8988T (cell line): Measurements from ENCODE around the gene USP47.

Experiments
- DNase-seq: peaks from one replicate; pipeline ENCODE4 v3.0.0; 2011

Gene USP47

GRCh38 chr11:11983427-11983826 is 141.7 kb downstream of the USP47 start:
- DNase-seq = no peak

- DNase-seq = no peak
Measured at GRCh38 chr11:11984563-11984962, 142.8 kb downstream of the USP47 start.

- DNase-seq = no peak
Measured at GRCh38 chr11:11985016-11985715, 143.4 kb downstream of the USP47 start.

GRCh38 chr11:11985954-11986949 is 144.5 kb downstream of the USP47 start:
- no peak for DNase-seq

GRCh38 chr11:11987503-11988022 is 145.8 kb downstream of the USP47 start:
- DNase-seq = no peak

- no peak for DNase-seq
Measured at GRCh38 chr11:11988099-11988651, 146.4 kb downstream of the USP47 start.

- DNase-seq = no peak
Measured at GRCh38 chr11:11988681-11989261, 147.0 kb downstream of the USP47 start.

GRCh38 chr11:11989774-11990744 is 148.3 kb downstream of the USP47 start:
- no peak for DNase-seq

GRCh38 chr11:11992257-11993212 is 150.8 kb downstream of the USP47 start:
- no peak for DNase-seq

GRCh38 chr11:11993839-11994238 is 152.1 kb downstream of the USP47 start:
- DNase-seq = peak; percentile 62

- no peak for DNase-seq
Measured at GRCh38 chr11:11995601-11996000, 153.8 kb downstream of the USP47 start.

GRCh38 chr11:11996321-11997048 is 154.7 kb downstream of the USP47 start:
- no peak for DNase-seq

- DNase-seq = no peak
Measured at GRCh38 chr11:11997049-11997322, 155.2 kb downstream of the USP47 start.

- DNase-seq = peak; percentile 74
Measured at GRCh38 chr11:11998091-11998781, 156.5 kb downstream of the USP47 start.

GRCh38 chr11:12001186-12001585 is 159.4 kb downstream of the USP47 start:
- DNase-seq = no peak

GRCh38 chr11:12003336-12003735 is 161.6 kb downstream of the USP47 start:
- DNase-seq = no peak

- no peak for DNase-seq
Measured at GRCh38 chr11:12003815-12004214, 162.0 kb downstream of the USP47 start.

- no peak for DNase-seq
Measured at GRCh38 chr11:12005061-12005460, 163.3 kb downstream of the USP47 start.

- no peak for DNase-seq
Measured at GRCh38 chr11:12005476-12005875, 163.7 kb downstream of the USP47 start.
